ENCODE data around the gene GRIN3B.
"Not testable (repeated sequence)": the region's sequence is repeated elsewhere in the genome, so short reads cannot be mapped to it uniquely, and the experiment has no call there.

Gene GRIN3B, protein sequence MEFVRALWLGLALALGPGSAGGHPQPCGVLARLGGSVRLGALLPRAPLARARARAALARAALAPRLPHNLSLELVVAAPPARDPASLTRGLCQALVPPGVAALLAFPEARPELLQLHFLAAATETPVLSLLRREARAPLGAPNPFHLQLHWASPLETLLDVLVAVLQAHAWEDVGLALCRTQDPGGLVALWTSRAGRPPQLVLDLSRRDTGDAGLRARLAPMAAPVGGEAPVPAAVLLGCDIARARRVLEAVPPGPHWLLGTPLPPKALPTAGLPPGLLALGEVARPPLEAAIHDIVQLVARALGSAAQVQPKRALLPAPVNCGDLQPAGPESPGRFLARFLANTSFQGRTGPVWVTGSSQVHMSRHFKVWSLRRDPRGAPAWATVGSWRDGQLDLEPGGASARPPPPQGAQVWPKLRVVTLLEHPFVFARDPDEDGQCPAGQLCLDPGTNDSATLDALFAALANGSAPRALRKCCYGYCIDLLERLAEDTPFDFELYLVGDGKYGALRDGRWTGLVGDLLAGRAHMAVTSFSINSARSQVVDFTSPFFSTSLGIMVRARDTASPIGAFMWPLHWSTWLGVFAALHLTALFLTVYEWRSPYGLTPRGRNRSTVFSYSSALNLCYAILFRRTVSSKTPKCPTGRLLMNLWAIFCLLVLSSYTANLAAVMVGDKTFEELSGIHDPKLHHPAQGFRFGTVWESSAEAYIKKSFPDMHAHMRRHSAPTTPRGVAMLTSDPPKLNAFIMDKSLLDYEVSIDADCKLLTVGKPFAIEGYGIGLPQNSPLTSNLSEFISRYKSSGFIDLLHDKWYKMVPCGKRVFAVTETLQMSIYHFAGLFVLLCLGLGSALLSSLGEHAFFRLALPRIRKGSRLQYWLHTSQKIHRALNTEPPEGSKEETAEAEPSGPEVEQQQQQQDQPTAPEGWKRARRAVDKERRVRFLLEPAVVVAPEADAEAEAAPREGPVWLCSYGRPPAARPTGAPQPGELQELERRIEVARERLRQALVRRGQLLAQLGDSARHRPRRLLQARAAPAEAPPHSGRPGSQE

DNA sequence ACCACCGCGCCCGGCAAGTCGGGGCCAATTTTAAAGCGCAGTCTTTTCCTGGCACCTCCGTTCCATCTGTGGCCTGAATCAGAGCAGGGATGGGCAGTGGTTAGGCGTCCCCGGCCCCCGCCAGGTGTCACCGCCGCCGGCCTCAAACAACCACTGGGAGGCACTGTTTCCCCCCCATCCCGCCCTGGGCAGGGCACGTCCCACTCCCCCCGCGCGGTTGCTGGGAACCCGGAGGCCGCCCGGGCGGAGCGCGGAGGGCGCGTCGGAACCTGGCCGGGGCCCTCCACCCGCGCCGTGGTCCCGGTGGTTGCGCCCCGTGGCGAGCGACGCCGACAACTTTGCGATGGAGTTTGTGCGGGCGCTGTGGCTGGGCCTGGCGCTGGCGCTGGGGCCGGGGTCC lies at the start of gene GRIN3B:
GRIN3B (plus strand) TSS at position 325 of the 400 bp plus-strand sequence; CDS start at position 344, 19 bp downstream.
- DNase-seq (ENCODE audit: low spot score), result peak; percentile 30

GRCh38 chr19:952049-952679 lies 48.1 kb upstream of the GRIN3B start:
- no peak for DNase-seq (ENCODE audit: low spot score)

- no peak for DNase-seq (ENCODE audit: low spot score)
Measured at GRCh38 chr19:952680-953444, 47.4 kb upstream of the GRIN3B start.

DNA sequence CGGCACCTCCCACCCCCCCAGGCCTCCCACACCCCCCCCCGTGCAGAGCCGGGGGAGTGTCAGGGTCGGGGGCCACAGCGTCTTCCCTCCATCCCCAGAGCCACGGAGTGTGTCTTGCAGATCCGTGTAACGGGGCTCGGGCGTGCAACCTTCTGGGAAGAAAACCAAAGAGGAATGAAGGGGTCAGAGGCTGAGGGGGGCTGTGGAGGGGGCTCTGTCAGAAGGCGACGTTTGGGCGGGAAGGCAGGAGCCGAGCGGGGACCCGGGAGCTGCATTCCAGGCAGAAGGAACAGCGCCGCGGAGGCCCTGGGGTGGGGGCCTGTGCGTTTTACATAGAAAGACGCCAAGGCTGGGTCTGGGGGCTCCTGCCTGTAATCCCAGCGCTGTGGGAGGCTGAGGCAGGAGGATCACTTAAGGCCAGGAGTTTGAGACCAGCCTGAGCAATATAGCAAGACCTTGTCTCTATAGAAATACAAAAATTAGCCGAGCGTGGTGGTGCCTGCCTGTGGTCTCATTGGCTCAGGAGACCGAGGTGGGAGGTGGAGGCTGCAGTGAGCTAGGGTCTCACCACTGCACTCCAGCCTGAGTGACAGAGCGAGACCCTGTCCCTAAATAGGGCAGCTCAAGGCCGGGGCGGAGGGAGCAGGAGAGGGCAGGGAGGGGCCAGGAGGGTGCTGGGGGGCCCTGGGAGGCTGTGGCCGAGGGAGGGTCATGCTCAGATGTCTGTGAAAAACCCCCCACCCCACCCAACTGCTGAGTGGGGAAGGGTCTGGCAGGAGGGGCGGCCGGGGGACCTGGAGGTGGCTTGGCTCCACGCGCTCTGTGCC lies 46.6 kb upstream of the GRIN3B start:
- no peak for DNase-seq (ENCODE audit: low spot score)

DNA sequence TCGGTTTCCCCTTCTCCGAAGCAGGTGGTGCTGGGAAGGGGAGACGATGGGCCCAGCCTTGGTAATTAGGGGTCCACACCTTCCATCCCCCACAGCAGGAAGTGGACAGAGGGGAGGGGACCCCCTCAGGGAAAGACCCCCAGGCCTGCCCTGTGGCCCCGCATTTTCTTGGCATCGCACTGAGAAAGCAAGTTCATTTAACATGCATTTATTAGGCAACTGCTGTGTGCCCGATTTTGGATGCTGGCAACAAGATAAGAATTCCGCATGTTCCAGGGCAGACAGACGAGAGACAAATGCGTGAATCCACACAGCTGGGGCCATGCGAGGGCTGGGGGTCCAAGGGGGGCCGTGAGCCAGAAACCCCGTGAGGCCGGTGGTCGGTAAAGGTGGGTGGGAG lies 45.9 kb upstream of the GRIN3B start:
- DNase-seq (ENCODE audit: low spot score), result no peak

GRCh38 chr19:954672-955494 lies 45.3 kb upstream of the GRIN3B start:
- DNase-seq (ENCODE audit: low spot score), result no peak

DNA sequence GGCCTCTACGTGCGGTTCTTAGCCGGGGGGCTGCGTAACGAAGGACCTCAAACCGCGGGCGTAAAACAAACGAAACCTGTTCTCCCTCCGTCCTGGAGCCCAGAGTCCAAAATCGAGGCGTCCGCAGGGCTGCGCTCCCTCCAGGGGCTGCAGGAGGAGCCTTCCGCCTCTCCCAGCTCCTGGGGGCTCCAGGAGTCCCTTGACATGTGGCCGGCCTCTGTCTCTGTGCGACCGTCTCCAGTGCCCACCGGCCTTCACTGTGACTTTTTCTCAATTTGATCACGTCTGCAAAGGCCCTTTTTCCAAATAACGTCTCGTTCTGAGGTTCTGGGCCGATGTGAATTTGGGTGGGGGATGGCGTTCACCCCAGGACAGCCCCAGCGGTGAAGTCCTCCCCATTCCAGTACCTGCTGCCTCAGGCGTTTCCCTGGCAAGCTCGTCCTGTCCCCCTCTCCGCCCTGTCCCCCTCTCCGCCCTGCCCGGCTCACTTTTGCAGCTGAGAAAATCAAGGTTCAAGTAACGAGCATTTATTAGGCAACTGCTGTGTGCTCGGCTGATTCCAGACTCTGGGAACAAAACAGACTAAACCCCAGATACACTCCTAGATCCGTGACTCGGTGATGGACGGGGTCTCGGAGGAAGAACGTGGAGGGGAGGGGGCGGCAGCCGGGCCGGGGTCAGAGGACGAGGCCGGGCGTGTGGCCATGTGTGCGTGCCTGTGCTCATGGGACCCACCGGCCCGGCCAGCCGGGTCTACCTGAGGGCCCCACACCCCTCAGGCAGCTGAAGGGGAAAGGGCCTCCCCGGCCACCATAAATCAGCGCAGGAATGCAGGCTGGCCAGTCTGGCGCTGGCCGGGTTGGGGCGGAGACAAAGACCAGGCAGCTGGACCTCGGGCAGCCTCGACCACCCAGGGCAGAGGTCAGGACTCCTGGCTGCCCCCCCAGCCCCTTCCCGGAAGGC lies 44.1 kb upstream of the GRIN3B start:
- no peak for DNase-seq (ENCODE audit: low spot score)

DNA sequence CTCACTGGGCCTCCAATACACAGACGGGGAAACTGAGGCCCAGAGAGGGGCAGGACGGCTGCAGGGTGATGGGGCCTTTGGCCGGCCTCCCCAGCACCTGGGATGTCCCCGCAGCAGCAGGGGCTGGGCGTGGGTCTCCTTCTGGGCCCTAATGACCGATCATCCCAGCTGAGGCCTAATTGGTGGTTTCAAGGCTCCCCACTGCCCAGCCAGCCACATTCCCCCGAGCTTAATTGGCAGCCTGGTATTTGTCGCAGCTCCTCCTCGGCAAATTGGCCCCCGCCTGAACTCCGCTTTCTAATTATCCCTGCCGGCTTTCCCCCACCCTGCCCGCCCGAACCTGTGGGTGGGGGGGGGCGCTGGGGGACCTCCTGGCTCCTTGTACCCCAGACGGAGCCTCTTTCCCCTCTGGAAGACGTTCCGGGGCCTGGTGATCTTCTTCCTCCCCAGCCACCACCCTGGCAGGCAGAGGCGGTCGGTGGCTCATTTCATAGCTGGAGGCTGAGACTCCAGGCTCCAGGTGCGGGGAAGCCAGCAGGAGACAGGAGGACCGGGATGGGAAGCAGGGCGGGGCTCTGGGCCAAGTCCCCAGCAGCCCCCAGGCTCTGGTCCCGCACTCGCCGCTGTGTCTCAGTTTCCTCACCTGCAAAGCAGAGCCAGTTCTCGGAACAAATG lies 43.3 kb upstream of the GRIN3B start:
- no peak for DNase-seq (ENCODE audit: low spot score)

DNA sequence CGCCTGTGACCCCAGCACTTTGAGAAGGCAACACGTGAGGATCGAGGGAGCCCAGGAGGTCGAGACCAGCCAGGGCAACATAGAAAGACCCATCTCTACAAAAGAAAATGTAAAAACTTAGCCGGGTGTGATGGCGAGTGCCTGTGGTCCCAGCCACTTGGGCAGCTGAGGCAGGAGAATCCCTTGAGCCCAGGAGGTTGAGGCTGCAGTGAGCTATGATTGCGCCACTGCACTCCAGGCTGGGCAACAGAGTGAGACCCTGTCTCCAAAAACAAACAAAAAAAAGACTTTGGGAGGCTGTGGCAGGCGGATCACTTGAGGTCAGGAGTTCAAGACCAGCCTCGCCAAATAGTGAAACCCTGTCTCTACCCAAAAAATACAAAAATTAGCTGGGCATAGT lies 42.6 kb upstream of the GRIN3B start:
- not testable (repeated sequence) for DNase-seq (ENCODE audit: low spot score)

- DNase-seq (ENCODE audit: low spot score), result no peak
Measured at GRCh38 chr19:958967-959855, 41.0 kb upstream of the GRIN3B start.

GRCh38 chr19:960020-960419 lies 40.2 kb upstream of the GRIN3B start:
- DNase-seq (ENCODE audit: low spot score), result no peak

GRCh38 chr19:960601-960938 lies 39.6 kb upstream of the GRIN3B start:
- no peak for DNase-seq (ENCODE audit: low spot score)

DNA sequence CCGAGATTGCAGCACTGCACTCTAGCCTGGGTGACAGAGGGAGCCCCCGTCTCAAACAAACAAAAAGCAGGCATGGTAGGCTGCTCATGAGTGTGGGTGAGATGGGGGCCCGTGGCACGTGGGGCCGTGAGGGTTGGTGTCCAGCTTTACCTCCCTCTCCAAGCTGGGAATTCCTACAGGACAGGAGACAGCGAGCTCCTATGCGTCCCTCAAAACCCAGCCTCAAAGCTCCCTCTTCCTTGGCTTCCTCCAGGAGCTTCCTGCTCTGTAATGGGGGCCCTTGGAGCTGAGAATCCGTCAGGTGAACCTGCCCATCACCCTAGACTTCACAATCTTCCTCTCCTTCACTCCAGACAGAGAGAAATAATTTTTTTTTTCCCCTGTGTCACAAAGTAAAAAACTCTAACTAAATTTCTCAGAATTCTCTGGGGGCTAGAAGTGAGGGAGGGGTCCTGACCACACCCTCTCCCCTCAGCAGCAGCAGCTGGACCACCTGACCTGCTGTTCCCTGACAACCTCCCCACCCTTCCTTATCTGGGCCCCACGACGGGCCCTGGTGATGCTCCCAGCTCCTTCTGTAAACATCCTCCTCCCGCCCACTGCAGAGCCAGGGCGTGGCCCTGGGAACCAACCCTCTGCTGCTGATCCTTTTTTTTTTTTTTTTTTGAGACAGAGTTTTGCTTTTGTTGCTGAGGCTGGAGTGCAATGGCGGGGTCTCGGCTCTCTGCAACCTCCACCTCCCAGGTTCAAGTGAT lies 38.2 kb upstream of the GRIN3B start:
- DNase-seq (ENCODE audit: low spot score), result peak; percentile 85

GRCh38 chr19:962683-963400 lies 37.4 kb upstream of the GRIN3B start:
- no peak for DNase-seq (ENCODE audit: low spot score)

DNA sequence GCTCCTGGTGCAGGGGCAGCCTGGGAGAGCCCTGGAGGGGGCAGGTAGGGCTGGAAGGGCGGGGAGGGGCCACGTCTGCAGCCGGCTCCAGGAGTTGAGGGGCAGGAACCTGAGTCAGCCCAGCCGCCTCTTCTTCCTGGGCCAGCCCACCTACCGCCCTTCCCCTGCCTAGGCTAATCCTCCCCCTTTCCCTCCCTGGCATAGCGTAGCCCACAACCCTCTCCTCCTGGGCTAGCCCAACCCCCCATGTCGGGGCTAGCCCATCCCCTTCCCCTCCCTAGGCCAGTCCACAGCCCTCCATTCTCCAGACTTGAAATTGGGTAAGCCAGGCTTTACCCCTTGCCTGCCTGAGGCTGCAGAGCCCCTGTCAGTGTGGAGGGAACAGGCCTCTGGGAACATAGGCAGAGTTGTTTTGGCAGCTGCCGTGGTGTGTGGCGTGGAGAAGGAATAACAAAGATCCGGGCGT lies 36.7 kb upstream of the GRIN3B start:
- DNase-seq (ENCODE audit: low spot score), result no peak

Data from hematopoietic multipotent progenitor cell treated with erythropoietin and hydrocortisone succinate and interleukin-3 and kit ligand, for 15 days (in vitro differentiated cells).